GM08714 (cell line): ENCODE results near the gene OPN5.

Source experiments
- H3K4me3 ChIP-seq: fragments of 200-500 bp; sonication (Bioruptor generic); 2 replicates; pipeline ENCODE4 v1.5.1; 2014; ENCODE audit warnings: mild to moderate bottlenecking, low read length, inconsistent platforms
- ZNF274 ChIP-seq: IDR thresholded peaks from 2 replicates; pipeline ENCODE4 v1.6.1; 2012; ENCODE audit warnings: mild to moderate bottlenecking, low read depth, low read length

Gene OPN5

DNA sequence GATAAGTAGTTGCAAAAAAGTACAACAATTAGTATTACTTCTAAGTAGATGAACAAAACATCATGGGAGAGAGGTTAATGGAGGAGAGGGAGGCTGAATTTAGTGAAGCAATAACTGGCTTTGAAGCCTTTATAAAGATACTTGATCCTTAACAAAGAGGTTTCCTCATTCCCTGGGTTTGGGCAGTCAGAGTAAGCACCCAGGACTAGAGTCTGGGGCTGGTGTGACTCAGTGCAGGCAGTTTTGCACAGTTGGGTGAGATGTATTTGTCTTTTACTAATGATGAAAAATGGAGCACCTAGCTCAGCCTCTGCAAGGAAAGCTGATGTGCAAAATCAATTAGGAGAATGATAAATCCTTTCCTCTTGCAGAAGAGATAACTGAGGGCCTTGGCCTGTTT is 11.8 kb upstream of the OPN5 start:
- no peak overlapping the region for H3K4me3 ChIP-seq
- no peak for TF ChIP-seq ZNF274

DNA sequence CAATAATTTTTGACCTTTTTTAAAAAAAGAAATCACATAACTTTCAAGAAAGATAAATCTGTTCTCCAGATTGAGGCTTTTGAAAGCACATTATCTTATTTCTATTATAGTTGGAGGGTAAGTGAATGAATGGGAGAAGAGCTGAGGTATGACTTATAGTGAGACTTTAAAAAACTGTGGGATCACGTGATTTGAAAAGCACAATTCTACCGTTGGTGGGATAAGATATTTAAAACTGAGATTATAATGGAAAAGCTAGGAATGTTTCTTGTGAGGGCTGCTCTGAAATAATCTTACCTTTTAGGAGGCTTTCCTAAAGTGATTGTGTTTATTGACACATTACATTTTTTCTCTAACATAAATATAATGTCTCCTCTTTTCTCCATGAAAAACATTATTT is 9.5 kb upstream of the OPN5 start:
- H3K4me3 ChIP-seq, result no peak overlapping the region
- TF ChIP-seq ZNF274, result no peak

DNA sequence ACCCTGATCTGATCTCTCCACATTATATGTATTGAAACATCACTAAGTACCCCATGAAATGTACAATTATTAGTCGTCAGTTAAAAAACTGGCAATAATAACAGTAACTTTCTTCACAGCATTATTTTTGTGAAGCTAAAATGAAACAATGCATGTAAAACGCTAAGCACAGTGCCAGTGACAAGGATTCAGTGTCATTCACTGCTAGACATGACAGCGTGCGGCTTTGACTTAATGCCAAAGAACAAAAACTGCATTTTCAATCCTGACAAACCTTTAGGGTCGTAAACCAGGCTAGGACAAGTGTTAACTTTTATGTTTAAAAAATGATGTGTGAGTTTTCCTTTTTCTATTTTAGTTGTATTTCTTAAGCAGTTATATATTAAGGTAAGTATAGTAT is 8.8 kb upstream of the OPN5 start:
- TF ChIP-seq ZNF274, result no peak

DNA sequence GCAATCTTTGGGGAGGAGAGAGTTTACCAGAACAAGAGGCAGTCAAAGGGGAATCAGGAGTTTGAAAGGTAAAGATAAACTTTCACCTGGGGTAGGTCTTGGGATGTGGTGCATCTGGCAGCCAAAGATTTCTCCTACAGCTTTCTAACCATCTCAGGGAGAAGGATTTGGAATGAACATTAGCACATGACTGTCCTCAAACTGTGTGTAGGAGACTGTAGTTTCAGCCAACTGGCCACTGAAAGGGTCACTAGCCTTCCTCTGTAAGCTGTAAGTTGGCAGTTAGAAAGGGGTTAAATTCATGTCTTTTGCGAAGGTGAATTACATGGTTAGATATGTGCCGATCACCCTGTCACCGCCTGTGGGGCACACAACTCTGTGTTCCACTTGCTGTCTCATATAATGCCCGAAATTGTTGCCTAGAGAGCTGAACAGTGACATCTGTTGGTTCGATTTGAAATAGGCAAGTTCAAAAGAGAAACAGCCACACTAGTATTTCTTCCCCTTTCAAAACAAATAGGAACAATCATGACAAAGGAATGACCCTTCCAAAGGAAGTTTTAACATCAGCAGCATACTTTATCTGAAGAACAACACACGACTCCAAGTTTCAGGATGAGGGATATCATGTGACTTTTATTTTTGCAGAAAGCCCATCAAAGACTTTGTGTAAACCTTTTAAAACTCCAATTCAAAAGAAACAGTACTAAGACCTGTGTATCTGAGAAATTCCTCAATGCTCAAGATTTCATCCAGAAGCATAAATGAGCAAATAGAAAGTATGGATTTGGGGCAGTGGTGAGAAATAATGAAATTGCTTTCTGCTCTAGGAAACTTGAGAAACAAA is 1.1 kb upstream of the OPN5 start:
- no peak for TF ChIP-seq ZNF274
- H3K4me3 ChIP-seq, result no peak overlapping the region

More for the DNA sequence above, 8.8 kb upstream of the OPN5 start:
- H3K4me3 ChIP-seq, result no peak overlapping the region

DNA sequence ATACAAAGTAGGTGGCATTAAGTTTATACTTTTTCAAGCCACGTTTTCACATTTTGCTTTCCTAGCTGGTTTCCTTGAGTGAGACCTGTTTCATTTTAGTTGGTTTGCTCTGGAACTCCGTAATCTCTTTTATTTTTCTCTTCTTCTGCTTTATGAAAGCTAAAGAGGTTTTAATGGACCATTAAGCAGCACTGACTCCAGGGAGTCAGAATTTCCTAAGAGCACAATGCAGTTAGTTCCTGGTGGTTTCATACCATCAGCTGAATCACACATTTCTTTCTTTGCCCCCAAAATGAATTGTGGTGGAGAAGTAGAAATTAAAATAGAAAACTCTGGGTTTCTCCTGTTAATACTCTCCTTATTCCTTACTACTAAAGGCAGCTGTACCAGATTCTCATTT is 3.4 kb downstream of the OPN5 start:
- no peak overlapping the region for H3K4me3 ChIP-seq
- TF ChIP-seq ZNF274, result no peak

DNA sequence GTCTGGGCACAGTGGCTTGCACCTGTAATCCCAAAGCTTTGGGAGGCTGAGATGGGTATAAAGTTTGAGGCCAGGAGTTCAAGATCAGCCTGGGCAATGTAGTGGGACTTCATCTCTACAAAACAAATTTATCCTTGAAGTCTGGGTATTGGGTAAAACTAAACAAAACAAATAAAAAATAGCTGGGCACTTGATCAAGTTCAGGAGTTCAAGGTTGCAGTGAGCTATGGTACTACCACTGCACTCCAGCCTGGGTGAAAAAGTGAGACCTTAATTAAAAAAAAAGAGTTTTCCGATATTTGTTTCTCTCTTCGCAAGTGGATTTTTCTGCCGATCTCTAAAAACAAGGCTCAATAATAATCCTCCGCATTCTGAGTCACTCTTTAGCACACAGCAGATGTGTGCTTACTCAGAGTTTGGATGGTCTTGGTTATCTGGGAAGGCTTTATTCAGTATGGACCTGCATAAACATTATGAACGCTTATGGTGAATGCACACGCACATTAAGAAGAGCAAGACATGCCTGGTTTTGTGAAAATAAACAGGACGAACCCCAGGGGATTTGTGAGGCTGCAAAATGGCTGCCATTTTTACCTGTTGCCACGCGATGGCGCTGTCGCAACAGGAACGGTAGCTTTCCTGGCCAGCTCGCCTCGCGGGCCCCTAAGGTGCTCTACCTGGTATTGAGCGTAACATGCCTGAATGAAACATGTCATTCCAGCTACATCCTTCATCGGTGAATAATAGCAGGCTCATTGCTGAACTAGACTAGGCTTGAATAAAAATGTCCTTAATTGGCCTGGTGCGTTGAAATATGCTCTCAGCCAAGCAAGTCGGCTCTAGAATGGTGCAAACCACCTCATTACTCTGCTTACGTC is 6.0 kb downstream of the OPN5 start:
- TF ChIP-seq ZNF274, result no peak
- H3K4me3 ChIP-seq, result no peak overlapping the region

DNA sequence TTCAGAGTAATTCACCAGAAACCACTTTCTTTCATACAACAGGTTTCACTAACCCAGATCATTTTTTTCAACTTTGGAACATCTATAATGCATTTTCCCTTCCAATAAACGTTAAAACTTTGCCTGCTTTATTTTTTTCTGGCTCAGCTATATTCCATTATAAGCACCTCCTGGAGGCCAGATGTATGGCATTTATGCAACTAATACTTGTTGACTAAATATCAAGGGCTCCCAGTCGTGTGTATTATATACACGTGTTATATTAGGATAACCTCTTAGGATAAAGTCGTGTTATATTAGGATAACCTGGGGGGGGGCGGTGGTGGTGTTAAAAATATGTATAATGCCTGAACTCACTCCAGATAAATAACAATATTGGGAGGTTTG is 6.7 kb downstream of the OPN5 start:
- TF ChIP-seq ZNF274, result no peak
- no peak overlapping the region for H3K4me3 ChIP-seq

DNA sequence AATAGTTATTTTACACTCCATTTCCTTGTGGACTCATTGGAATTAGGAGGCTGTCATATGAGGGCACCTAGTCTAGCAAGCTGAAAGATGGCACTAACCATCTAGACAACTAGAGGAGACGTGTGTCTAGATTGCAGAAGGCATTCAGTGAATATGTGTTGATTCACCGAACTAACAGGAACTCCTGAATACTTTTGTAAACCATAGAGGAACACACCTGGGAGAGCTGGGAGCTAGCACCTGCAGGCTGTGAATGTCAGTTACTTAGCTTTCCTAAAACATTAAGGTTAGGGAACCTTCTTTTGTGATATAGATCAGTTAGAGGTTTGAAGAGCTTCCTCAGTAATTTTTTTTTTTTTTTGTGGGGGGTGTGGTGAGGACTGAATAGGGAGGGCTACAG is 7.7 kb downstream of the OPN5 start:
- H3K4me3 ChIP-seq, result no peak overlapping the region
- TF ChIP-seq ZNF274, result no peak

DNA sequence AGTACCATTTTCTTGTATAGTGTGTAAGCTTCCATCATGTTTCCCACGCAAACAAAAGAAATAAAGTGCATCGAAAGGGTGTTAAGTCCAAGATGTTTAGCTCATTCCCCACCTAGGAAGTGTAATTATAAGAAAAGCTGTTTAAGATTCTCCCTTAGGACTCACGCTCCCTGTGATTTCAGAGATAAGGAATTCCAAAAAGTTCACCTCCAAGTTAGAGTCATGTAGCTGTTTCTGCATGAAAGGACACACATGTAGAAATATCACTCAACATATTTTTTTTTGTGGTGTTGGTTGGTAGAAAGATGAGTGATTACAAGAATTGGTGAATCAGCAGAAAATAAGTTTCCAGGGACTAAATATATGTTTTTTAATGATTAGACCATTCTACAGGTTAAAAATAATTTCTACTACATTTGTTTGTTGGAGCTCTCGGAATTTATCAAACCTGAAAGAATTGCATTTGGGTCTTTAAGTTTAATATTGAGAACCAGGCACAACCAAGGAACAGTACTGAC is 10.4 kb downstream of the OPN5 start:
- TF ChIP-seq ZNF274, result no peak
- H3K4me3 ChIP-seq, result no peak overlapping the region

DNA sequence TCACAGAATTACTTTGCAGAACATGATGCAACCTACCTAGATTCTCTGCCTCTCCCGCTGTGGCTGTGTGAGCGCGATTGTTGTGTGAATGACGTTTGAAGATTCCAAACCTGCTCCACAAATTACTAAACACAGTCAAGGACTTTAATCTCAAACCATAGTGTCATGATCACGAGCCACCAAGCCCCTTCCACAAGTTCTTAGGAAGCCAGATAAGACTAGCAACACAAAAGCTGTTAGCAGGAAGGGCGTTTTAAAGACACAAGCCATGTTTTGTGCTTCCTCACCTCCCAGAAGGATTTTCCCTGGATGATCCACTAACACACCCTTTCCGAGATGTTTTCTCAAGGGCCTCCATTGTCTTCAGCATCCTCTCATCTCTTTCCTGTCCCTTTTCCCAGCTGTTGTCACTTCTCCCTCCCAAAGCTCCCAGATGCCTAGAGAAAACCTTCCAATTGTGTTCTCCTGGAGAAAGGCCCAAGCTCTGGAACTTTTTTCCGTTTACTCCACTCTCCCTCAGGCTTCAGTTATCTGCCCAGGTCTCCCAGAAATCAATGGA is 12.8 kb downstream of the OPN5 start:
- no peak for TF ChIP-seq ZNF274
- H3K4me3 ChIP-seq, result no peak overlapping the region

DNA sequence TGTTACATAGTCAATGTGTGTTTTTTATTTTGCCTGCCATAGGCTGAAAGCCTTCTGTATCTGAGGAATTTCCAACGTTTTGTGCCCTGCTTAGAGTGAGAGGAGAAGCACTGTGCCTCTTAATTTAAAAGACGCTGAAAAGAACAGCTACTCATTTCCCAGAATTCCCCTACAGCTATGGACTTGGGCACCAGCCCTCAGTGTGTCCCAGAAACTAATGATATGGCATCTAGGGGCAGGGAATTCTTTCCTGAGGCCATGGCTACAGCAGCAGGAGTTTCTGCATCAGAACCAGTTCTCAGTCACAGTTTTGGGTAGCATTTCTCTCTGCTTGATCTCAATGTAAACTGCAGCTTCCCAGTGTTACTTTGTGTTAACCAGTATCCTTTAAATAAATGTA is 20.2 kb downstream of the OPN5 start:
- TF ChIP-seq ZNF274, result no peak
- no peak overlapping the region for H3K4me3 ChIP-seq

DNA sequence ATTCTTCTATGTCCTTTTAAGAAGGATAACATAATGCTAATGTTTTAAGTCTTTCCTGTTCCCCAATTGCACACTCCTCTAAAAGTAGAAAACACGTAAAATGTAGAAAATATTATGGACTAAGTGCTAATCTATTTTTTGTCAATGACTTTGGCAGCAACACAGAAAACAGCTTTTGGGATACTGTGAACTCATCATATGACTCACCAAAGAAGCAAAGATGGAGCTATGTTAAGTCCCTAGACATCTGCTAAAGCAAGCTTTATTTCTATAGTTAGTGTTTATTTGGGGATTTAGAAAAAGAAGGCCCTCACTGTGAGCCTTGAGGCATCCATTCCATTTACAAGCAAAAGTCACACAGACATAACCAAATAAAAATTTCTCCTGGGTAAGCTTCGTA is 23.0 kb downstream of the OPN5 start:
- TF ChIP-seq ZNF274, result no peak

DNA sequence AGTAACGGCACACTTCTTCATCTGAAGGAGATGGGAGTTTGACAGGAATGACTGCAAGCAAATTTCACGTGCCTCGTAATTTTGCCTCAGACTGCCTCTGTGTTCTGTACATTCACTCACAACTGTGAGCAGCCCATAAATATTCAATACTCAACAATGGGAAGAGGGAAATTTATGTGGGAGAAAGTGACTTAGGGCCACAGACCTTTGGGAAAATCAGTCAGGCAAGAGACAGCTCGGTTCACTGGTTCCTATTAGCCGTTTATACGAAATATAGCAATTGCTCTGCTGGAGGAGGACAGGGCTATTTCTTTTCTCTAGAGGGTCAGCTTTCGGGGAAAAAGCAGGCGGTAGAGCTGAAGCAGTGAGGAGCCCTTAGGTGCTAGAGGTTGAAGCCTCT is 28.0 kb downstream of the OPN5 start:
- TF ChIP-seq ZNF274, result no peak
- H3K4me3 ChIP-seq, result no peak overlapping the region

More for the DNA sequence above, 23.0 kb downstream of the OPN5 start:
- H3K4me3 ChIP-seq, result no peak overlapping the region

DNA sequence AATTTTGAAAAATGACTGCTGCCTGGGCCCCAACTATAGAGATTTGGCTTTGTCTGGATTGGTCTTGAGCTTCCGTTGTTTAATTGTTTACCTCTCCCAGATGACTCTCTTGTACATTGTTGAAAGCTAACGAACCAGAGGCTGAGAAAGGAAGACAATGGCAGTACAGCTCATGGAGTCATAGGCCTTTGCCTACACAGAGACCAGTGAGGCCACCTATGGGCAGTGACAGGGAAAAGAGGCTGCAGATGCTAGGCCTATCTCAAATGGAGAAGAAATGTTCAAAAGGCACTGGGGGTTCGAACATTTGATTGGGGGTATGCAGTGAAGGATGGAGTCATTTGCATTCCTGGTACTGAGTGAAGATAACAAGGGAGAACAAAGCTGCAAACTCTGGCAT is 29.1 kb downstream of the OPN5 start:
- no peak for TF ChIP-seq ZNF274
- no peak overlapping the region for H3K4me3 ChIP-seq
